GM23248 (cell line): ENCODE measurements around the gene SSPN. TPM values are rescaled to one million over a fixed set of nuclear protein-coding genes. Genes with fewer than 3 reads are reported as not detected.

ENCODE experiments used
- DNase-seq: peaks from one replicate; pipeline ENCODE4 v3.0.0-alpha.2; 2015
- H2AFZ ChIP-seq: fragments of 200-600 bp; sonication (generic); 2 replicates; pipeline ENCODE4 v1.6.1; 2016; ENCODE audit warnings: antibody characterized with exemption
- H3F3A ChIP-seq: fragments of 200-600 bp; sonication (generic); 2 replicates; pipeline ENCODE4 v1.6.1; 2016; ENCODE audit warnings: mild to moderate bottlenecking, antibody characterized with exemption, mixed run types; ENCODE audit not compliant: insufficient read depth
- H3K27ac ChIP-seq: fragments of 200-600 bp; sonication (generic); 2 replicates; pipeline ENCODE4 v1.5.1; 2016; ENCODE audit warnings: mild to moderate bottlenecking
- H3K27me3 ChIP-seq: fragments of 200-600 bp; sonication (generic); replicated peaks from 2 replicates; pipeline ENCODE4 v1.6.1; 2016; ENCODE audit warnings: mild to moderate bottlenecking; ENCODE audit not compliant: insufficient read depth
- H3K36me3 ChIP-seq: fragments of 200-600 bp; sonication (generic); 2 replicates; pipeline ENCODE4 v1.6.1; 2016; ENCODE audit warnings: low read depth, mild to moderate bottlenecking
- H3K4me1 ChIP-seq: fragments of 200-600 bp; sonication (generic); 2 replicates; pipeline ENCODE4 v1.6.1; 2016; ENCODE audit warnings: mild to moderate bottlenecking; ENCODE audit not compliant: insufficient read depth
- H3K4me2 ChIP-seq: fragments of 200-600 bp; sonication (generic); one replicate; pipeline ENCODE4 v1.6.1; 2016; ENCODE audit warnings: mild to moderate bottlenecking; ENCODE audit not compliant: unreplicated experiment
- H3K4me3 ChIP-seq: fragments of 200-600 bp; sonication (generic); 2 replicates; pipeline ENCODE4 v1.5.1; 2016; ENCODE audit warnings: mild to moderate bottlenecking
- H3K79me2 ChIP-seq: fragments of 200-600 bp; sonication (generic); 2 replicates; pipeline ENCODE4 v1.6.1; 2016; ENCODE audit warnings: mild to moderate bottlenecking; ENCODE audit not compliant: insufficient read depth
- H3K9ac ChIP-seq: fragments of 200-600 bp; sonication (generic); 2 replicates; pipeline ENCODE4 v1.6.1; 2016; ENCODE audit warnings: mild to moderate bottlenecking
- H3K9me2 ChIP-seq: fragments of 200-600 bp; sonication (generic); 2 replicates; pipeline ENCODE4 v1.6.1; 2016; ENCODE audit warnings: mixed run types, mild to moderate bottlenecking, moderate library complexity; ENCODE audit not compliant: insufficient read depth
- H3K9me3 ChIP-seq: fragments of 200-600 bp; sonication (generic); one replicate; pipeline ENCODE4 v1.6.1; 2017; ENCODE audit warnings: low read depth
- H4K20me1 ChIP-seq: fragments of 200-600 bp; sonication (generic); 2 replicates; pipeline ENCODE4 v1.6.0; 2016; ENCODE audit not compliant: insufficient read depth
- EZH2 ChIP-seq: fragments of 200-600 bp; sonication (generic); IDR thresholded peaks from 2 replicates; pipeline ENCODE4 v1.6.1; 2018; ENCODE audit warnings: antibody characterized with exemption, mild to moderate bottlenecking; ENCODE audit not compliant: insufficient read depth, poor library complexity, severe bottlenecking
- EZH2phosphoT487 ChIP-seq: fragments of 200-600 bp; sonication (generic); IDR thresholded peaks from 2 replicates; pipeline ENCODE4 v1.6.1; 2018; ENCODE audit warnings: antibody characterized with exemption, moderate library complexity, mild to moderate bottlenecking, low read depth; ENCODE audit not compliant: insufficient read depth
- WGBS, 2 experiments: methylation state at CpG; one replicate each; pipeline ENCODE4 v1.1.6; 2015 to 2017; ENCODE audit warnings: low lambda C conversion rate in 2 of 2, low coverage in 1 of 2; ENCODE audit errors: missing lambda C conversion rate in 2 of 2; 5-methylcytosine and 5-hydroxymethylcytosine counted together
- in situ Hi-C: fragments of 300-500 bp; cut with MboI; formaldehyde crosslinking; loops from 2 replicates; pipeline ENCODE4 v1.15.0; 2020
- polyA plus RNA-seq: library from polyadenylated mRNA; unstranded; fragments of >200 nt; fragmentation: Nextera tagmentation; extraction: Ambion mirVana; gene quantifications from 2 replicates; pipeline ENCODE4 v1.2.1, GENCODE V29; 2016
- total RNA-seq: library from RNA; depleted of rRNA; stranded (reverse); fragments of >200 nt; shearing (Covaris generic); gene quantifications from 2 replicates; pipeline ENCODE4 v1.2.3, GENCODE V29; 2014

Gene SSPN
- total and polyA plus RNA-seq, 2 experiments from 2014 or later, result 12.5 to 22.0 TPM

DNA sequence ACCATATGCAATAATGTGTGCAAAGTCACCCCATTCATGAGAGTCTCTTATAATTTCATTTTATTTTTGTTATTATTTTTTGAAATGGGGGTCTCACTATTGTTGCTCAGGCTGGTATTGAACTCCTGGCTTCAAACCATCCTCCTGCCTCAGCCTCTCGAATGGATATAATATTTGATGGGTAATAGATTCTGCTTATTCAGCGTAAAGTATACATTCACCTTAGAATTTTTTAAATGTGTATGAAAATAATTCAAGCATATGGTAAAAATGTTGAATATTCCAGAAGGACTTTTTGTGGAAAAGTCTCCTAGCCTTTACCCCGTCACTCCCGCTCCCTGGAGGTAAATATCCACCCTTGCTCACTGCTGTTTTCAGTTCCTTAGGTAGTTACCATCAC lies 23.4 kb upstream of the SSPN start:
- no peak overlapping the region for H3K4me3 ChIP-seq
- H3K27me3 ChIP-seq, result no peaks in the 10 kb centered on the region
- H4K20me1 ChIP-seq, result no peaks in the 10 kb centered on the region
- WGBS, 2 experiments, result 80% methylated on average over 4 of the region's 4 CpGs
- H3K79me2 ChIP-seq, result no peaks in the 10 kb centered on the region
- H3K9me3 ChIP-seq, result no peaks in the 10 kb centered on the region
- H3K9me2 ChIP-seq, result no peaks in the 10 kb centered on the region
- no peaks in the 10 kb centered on the region for H3F3A ChIP-seq
- in situ Hi-C loops, result no loop called here
- no peaks in the 10 kb centered on the region for H3K4me1 ChIP-seq
- no peak overlapping the region for H3K4me2 ChIP-seq
- H3K27ac ChIP-seq, result no peak overlapping the region
- no peak overlapping the region for H2AFZ ChIP-seq
- DNase-seq, result no peak
- H3K36me3 ChIP-seq, result no peaks in the 10 kb centered on the region
- TF ChIP-seq EZH2phosphoT487 (no peak), EZH2 (no peak)
- no peak overlapping the region for H3K9ac ChIP-seq

DNA sequence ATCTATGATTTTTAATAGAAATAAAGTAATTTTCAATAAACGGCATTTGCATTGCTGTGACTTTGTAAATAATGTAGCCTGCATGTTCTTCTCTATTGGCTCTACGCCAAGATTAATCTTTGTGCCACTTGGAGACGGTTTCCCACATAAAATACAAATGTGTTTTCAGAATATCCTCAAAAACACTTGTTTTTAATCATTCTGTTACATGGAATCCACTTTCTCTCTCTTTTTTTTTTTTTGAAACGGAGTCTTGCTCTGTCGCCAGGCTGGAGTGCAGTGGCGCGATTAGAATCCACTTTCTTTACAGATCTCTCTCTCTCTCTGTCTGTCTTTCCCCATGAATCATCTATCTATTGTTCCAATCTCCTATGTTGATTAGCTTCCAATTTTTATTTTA lies 22.8 kb upstream of the SSPN start:
- Histone ChIP-seq H2AFZ (no peak overlapping the region), H3K36me3 (no peaks in the 10 kb centered on the region), H3K9me3 (no peaks in the 10 kb centered on the region), H3K27ac (no peak overlapping the region), H3K9ac (no peak overlapping the region), H4K20me1 (no peaks in the 10 kb centered on the region), H3F3A (no peaks in the 10 kb centered on the region), H3K27me3 (no peaks in the 10 kb centered on the region), H3K4me3 (no peak overlapping the region), H3K4me1 (no peaks in the 10 kb centered on the region), H3K9me2 (no peaks in the 10 kb centered on the region), H3K79me2 (no peaks in the 10 kb centered on the region), H3K4me2 (no peak overlapping the region)
- in situ Hi-C loops, result no loop called here
- no peak for DNase-seq
- TF ChIP-seq EZH2phosphoT487 (no peak), EZH2 (no peak)
- 41 to 51% methylated on average over 7 of the region's 7 CpGs for WGBS, 2 experiments

GRCh38 chr12:26172946-26173552 lies 22.3 kb upstream of the SSPN start:
- Histone ChIP-seq H4K20me1 (no peaks in the 10 kb centered on the region), H3K9ac (no peak overlapping the region), H3K27me3 (no peaks in the 10 kb centered on the region), H3F3A (no peaks in the 10 kb centered on the region), H3K4me2 (no peak overlapping the region), H3K4me1 (no peaks in the 10 kb centered on the region), H3K9me2 (no peaks in the 10 kb centered on the region), H3K36me3 (no peaks in the 10 kb centered on the region), H3K79me2 (no peaks in the 10 kb centered on the region), H3K4me3 (no peak overlapping the region), H3K9me3 (no peaks in the 10 kb centered on the region), H3K27ac (no peak overlapping the region), H2AFZ (no peak overlapping the region)
- 58 to 61% methylated on average over 4 of the region's 4 CpGs for WGBS, 2 experiments
- DNase-seq, result no peak
- in situ Hi-C loops, result no loop called here
- no peak for TF ChIP-seq EZH2phosphoT487
- TF ChIP-seq EZH2, result no peak

DNA sequence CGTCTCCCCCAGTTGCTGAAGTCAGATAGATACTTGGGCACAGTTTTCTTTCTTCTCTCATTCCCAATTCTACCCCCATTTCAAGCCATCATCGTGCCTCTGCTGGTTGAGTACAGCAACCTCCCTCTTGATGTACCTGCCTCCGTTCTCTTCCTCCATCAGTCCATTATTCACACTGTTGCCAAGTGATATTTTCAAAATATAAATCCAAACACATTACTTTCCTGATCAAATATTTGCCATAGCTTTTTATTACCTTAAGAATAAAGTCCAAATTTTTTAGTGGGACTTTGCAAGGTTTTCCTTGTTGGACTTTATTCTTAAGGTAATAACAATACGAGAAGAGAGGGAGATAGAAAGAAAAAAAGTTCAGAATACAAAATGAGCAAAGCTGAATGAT lies 18.6 kb upstream of the SSPN start:
- DNase-seq, result no peak

More for the DNA sequence above, 18.6 kb upstream of the SSPN start:
- H4K20me1 ChIP-seq, result no peaks in the 10 kb centered on the region
- H3K9me3 ChIP-seq, result no peaks in the 10 kb centered on the region
- in situ Hi-C loops, result no loop called here
- no peaks in the 10 kb centered on the region for H3K9me2 ChIP-seq
- no peak overlapping the region for H2AFZ ChIP-seq
- no peak overlapping the region for H3K27ac ChIP-seq
- no peaks in the 10 kb centered on the region for H3K27me3 ChIP-seq
- WGBS, 2 experiments, result 74 to 78% methylated on average over 4 of the region's 4 CpGs
- no peak for TF ChIP-seq EZH2phosphoT487
- TF ChIP-seq EZH2, result no peak
- no peaks in the 10 kb centered on the region for H3F3A ChIP-seq
- no peak overlapping the region for H3K4me3 ChIP-seq
- H3K36me3 ChIP-seq, result no peaks in the 10 kb centered on the region
- H3K79me2 ChIP-seq, result no peaks in the 10 kb centered on the region
- H3K4me1 ChIP-seq, result no peaks in the 10 kb centered on the region
- no peak overlapping the region for H3K9ac ChIP-seq
- H3K4me2 ChIP-seq, result no peak overlapping the region
